ENCODE data around the gene LRRC52.
A peak's percentile ranks its signal among the peaks of the same experiment; 100 is the strongest.
"Not testable (repeated sequence)": the region's sequence is repeated elsewhere in the genome, so short reads cannot be mapped to it uniquely, and the experiment has no call there.

Gene LRRC52

DNA sequence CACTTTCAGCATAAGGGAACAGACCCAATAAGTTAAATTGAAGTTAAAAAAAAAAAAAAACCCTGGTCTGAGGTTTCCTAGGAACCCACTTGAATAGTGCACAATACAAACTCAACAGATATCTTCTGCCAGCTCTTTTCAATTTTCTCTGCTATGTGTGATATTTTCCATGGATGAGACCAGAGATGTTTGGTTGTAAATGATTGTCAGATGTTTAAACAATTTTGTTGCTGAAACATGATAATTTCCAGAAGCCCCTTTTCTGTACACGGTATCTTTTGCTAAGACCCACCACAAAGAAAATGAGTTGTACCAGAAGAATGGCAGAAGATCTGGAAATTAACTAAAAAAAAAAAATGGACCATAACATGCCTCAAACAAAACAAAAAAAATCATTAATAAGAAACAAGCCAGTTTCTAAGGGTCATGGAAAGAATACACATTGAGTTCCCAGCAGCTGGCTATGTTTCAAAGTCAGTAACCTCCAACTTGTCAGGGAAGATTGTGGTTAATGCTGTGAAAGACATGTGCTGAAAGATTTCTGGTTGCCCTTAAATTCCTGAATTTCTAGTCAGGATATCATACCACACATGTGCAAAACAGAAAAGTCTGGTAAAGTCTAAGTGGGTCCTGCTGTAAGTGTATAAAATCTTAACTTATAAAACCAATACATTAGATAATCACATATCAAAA lies 51.6 kb downstream of the LRRC52 start:
- no peaks in the 10 kb centered on the region for H3K9me3 Mint-ChIP-seq
- no peak overlapping the region for H3K27ac Mint-ChIP-seq
- H3K27me3 Mint-ChIP-seq, result peaks cover 49% of the 10 kb centered on the region
- no peak overlapping the region for H3K4me3 Mint-ChIP-seq
- no peak for DNase-seq
- no peak for ATAC-seq
- H3K4me1 Mint-ChIP-seq, result peaks cover 38% of the 10 kb centered on the region

DNA sequence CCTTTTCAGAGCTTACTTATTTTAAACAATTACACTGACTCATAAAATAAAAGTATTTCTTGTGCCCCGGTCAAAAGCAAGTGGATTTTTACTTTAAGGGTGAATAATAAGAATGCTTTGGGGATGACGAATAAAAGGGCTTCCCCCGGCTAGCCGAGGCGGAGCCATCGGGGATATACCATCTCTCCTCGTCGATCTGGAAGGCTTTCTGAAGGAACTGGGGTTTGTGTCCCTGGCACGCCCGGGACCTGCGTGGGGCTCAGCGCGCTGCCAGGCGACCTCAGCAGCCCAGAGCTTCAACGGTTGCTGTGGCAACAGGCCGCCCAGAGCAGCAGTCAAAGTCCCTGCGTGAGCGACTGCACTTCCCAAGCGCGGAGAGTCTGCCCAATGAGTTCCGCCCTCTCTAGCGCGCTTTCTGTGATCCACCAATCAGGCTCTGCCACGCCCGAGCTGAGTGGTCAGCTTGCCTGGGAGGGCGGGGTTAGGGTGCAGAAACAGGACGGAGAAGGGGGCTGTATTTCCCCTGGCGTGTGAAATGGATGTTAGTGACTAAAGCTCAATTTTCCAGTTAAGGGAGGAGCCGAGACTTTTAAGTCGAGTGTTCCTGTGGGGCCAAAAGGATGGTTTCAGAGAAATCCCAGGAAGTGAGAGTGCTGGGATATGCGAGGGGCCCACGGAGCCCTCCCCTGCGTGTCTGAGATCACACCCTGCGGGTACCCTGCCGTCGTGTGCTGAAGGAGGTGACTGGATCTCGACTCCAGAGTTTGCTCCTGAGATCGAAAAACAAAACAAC lies 54.3 kb downstream of the LRRC52 start:
- Mint-ChIP-seq H3K9me3 (no peaks in the 10 kb centered on the region), H3K27me3 (peaks cover 36% of the 10 kb centered on the region), H3K4me1 (peaks cover 39% of the 10 kb centered on the region), H3K4me3 (peak overlapping the region; percentile 89 to 97), H3K27ac (peak overlapping the region; percentile 77 to 95)
- DNase-seq (peak; percentile 86 to 96), ATAC-seq (peak; percentile 98)

DNA sequence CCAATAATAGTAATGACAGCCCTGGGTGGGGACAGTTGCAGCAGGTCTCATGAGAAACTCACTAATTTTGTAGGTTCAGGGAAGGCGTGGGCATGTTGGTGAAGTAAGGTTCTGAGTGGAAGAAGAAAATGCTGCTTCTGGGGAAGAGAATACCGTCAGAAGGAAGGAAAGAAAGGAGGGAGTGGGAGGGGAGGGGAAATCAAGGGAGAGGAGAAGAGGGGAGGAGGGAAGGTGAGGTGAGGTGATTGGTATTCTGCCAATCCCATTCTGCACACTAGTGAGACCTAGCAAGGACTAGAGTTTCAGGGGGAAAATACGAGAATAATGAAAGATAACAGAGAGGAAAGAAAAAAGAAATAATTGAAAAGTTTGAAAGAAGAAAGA lies 54.9 kb downstream of the LRRC52 start:
- no peak for ATAC-seq
- peak overlapping the region; percentile 77 to 95 for H3K27ac Mint-ChIP-seq
- DNase-seq, result no peak
- H3K27me3 Mint-ChIP-seq, result peaks cover 30% of the 10 kb centered on the region
- H3K9me3 Mint-ChIP-seq, result no peaks in the 10 kb centered on the region
- peak overlapping the region; percentile 89 to 97 for H3K4me3 Mint-ChIP-seq
- peaks cover 35% of the 10 kb centered on the region for H3K4me1 Mint-ChIP-seq

DNA sequence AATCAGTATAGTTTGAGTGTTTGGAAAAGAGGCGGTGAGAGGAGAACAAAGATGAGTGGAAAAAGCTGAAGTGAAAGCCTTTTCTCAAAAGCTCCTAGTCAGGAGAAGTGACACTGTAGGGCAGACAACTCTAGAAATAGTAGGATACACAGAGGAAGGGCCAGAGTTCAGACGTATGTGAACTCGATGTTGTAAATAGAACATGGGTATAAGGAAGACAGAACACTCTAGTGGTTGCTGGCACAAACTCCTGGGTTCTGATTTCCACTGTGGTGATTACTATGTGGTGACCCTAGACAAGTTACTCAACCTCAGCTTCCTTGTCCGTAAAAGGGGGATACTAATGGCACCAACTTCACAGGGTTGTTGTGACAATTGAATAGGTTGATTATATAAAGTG lies 57.0 kb downstream of the LRRC52 start:
- Mint-ChIP-seq H3K4me1 (peaks cover 35% of the 10 kb centered on the region), H3K4me3 (no peak overlapping the region), H3K27ac (no peak overlapping the region), H3K9me3 (no peaks in the 10 kb centered on the region), H3K27me3 (peaks cover 11% of the 10 kb centered on the region)
- DNase-seq (no peak), ATAC-seq (no peak)

DNA sequence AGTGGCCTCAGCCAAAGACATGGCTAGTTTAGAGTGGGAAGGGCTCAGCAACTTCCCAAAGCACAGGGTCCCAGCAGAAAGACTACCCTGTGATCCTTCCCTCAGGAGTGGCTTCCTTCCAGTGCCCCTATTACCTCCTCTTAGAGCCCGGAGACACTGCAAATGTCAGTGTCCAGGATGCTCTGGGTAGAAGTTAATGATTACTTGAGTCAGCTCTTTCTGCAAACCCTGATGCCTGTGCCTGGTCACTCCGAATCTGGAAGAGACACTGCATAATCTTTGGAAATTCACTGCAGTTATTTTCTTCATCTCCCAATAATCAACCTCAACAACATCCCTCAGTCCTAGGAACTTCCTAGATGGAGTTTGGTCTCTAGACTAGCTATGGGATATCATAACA lies 60.0 kb downstream of the LRRC52 start:
- ATAC-seq (no peak), DNase-seq (no peak)
- Mint-ChIP-seq H3K9me3 (no peaks in the 10 kb centered on the region), H3K27me3 (no peaks in the 10 kb centered on the region), H3K27ac (no peak overlapping the region), H3K4me3 (no peak overlapping the region), H3K4me1 (peaks cover 16% of the 10 kb centered on the region)

DNA sequence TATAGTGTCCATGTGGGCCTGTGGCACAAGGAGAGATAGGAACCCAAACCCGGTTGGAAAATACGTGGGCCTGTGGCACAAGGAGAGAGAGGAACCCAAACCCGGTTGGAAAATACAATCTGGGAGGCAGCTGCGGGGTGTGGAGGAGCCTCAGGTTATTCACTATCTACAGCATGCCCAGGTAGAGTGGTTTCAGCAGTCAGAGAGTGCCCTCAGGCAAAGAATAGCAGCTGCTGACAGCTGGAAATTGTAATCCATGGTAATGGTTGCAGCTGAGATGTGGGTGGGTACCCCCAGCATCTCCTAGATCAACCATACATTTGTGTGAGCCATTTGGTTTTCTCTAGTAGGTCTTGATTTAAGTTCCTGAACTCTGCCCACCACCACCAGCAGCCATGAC lies 61.4 kb downstream of the LRRC52 start:
- H3K9me3 Mint-ChIP-seq, result no peaks in the 10 kb centered on the region
- no peak overlapping the region for H3K4me3 Mint-ChIP-seq
- no peaks in the 10 kb centered on the region for H3K27me3 Mint-ChIP-seq
- H3K4me1 Mint-ChIP-seq, result peaks cover 6% of the 10 kb centered on the region
- DNase-seq, result no peak
- ATAC-seq, result no peak
- H3K27ac Mint-ChIP-seq, result no peak overlapping the region

DNA sequence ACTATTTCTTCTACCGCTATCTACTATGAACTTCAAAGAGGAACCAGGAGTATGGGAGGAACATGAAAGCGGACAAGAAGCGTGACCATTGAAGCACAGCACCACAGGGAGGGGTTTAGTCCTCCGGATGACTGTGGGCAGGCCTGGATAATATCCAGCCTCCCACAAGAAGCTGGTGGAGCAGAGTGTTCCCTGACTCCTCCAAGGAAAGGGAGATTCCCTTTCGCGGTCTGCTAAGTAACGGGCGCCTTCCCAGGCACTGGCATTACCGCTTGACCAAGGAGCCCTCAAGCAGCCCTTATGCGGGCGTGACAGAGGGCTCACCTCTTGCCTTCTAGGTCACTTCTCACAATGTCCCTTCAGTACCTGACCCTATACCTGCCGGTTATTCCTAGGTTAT lies 62.9 kb downstream of the LRRC52 start:
- H3K27me3 Mint-ChIP-seq, H3K27ac Mint-ChIP-seq, H3K9me3 Mint-ChIP-seq, H3K4me3 Mint-ChIP-seq, ATAC-seq, DNase-seq, H3K4me1 Mint-ChIP-seq: not testable (repeated sequence)

DNA sequence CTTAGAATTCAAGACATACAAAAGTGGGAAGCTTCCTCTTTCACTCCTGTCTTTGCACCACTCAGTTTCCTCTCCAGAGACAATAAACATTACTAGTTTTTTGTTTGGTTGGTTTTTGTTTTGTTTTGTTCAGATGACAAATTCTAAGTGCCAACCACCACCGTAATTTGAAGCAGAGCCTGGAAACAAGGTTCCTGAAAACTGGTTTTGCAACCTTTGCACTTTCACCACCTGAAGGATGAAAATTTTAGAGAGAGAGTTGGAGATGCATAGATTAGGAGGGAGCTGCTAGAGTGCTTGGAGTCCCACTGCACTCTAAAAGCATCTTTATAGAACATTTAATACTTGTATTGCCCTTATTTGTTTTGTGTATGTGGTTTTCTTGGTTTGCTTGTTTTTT lies 67.1 kb downstream of the LRRC52 start:
- ATAC-seq, result no peak
- H3K4me3 Mint-ChIP-seq, result no peak overlapping the region
- no peaks in the 10 kb centered on the region for H3K4me1 Mint-ChIP-seq
- H3K9me3 Mint-ChIP-seq, result no peaks in the 10 kb centered on the region
- peaks cover 9% of the 10 kb centered on the region for H3K27me3 Mint-ChIP-seq
- no peak for DNase-seq
- H3K27ac Mint-ChIP-seq, result no peak overlapping the region

DNA sequence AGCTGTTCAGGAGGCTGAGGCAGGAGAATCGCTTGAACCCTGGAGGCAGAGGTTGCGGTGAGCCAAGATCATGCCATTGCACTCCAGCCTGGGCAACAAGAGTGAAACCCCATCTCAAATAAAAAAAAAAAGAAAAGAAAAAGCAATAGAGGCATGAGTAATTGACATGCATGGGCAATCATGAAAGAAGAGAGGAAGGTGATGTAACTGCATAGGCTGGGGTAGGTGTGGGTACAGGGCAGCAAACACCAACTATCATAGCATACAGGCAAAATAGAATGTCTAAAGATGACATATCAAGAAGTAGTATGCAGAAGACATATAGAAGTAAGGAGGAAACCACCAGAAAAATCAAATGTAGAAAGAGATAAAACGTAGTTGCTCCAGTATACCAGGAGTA lies 68.3 kb downstream of the LRRC52 start:
- Mint-ChIP-seq H3K27me3 (peaks cover 9% of the 10 kb centered on the region), H3K27ac (no peak overlapping the region), H3K9me3 (no peaks in the 10 kb centered on the region), H3K4me1 (no peaks in the 10 kb centered on the region), H3K4me3 (no peak overlapping the region)
- DNase-seq, result no peak
- ATAC-seq, result no peak

Measured in stimulated activated naive CD8-positive, alpha-beta T cell treated with anti-CD3 and anti-CD28 coated beads, Interleukin-15, amount 100 ng/mL, for 72 hours (primary cell).